Left forelimb (tissue), 1 donor: Measurements from ENCODE around the gene CD69.
"Not testable (repeated sequence)": the region's sequence is repeated elsewhere in the genome, so short reads cannot be mapped to it uniquely, and the experiment has no call there.

Experiments
- DNase-seq: peaks from one replicate; pipeline ENCODE4 v3.0.0-alpha.2; 2018; ENCODE audit warnings: low spot score

Gene CD69

GRCh38 chr12:9719790-9720189 is 40.9 kb downstream of the CD69 start:
- DNase-seq: no peak

DNA sequence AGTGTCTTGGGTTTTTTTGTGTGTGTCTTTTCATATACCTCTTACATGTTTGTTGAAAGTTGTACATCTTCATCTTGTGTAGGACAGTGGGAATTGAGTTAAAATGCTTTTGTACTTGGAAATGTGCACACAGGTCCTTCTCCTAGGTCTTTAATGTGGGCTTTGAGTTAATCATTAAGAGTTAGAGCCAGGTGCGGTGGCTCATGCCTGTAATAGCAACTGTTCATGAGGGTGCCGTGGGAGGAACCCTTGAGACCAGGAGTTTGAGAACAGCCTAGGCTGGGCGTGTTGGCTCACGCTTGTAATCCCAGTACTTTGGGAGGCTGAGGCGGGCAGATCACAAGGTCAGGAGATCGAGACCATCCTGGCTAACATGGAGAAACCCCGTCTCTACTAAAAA is 41.7 kb downstream of the CD69 start:
- DNase-seq: no peak

GRCh38 chr12:9717070-9717925 is 43.4 kb downstream of the CD69 start:
- no peak for DNase-seq

DNA sequence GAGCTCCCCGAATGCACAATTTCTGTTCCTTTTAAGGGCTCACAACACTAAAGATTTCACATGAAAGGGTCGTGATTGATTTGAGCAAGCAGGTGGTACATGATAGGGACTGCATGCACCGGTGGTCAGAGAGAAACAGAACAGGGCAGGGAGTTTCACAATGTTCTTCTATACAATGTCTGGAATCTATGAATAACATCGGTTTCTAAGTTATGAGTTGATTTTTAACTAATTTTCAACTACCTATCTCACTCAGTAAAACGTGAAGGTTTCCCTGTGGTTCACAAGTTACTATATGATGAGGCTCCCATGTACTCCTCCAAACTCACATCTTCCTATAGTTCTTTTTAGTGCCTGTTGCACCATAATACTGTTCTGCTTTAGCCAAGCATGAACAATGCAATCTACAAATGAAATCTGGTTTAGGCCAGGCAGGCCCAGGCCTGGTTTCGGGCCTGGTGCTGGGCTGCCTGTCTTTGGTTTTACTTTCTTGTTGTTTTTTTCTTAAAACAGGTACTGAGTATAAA is 47.6 kb downstream of the CD69 start:
- not testable (repeated sequence) for DNase-seq

- no peak for DNase-seq
Observed at GRCh38 chr12:9711664-9712063, 49.0 kb downstream of the CD69 start.

GRCh38 chr12:9710584-9711375 is 49.9 kb downstream of the CD69 start:
- no peak for DNase-seq

DNA sequence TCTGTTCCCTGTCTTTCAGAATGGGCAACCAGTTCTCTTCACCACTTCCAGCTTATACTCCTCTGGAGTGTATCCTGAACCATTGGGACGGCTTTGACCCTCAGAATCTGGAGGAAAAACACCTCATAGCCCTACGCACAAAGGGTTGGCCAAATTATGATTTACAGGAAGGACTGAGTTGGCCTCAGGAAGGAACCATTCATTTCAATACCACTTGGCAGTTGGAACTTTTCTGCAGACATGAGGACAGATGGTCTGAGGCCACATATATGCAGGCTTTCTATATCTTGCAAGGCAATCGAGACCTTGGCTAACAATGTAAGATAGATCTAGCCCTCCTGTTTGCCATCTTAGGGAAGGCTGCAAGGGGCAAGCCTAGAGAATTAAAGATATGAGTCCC is 51.8 kb downstream of the CD69 start:
- no peak for DNase-seq

DNA sequence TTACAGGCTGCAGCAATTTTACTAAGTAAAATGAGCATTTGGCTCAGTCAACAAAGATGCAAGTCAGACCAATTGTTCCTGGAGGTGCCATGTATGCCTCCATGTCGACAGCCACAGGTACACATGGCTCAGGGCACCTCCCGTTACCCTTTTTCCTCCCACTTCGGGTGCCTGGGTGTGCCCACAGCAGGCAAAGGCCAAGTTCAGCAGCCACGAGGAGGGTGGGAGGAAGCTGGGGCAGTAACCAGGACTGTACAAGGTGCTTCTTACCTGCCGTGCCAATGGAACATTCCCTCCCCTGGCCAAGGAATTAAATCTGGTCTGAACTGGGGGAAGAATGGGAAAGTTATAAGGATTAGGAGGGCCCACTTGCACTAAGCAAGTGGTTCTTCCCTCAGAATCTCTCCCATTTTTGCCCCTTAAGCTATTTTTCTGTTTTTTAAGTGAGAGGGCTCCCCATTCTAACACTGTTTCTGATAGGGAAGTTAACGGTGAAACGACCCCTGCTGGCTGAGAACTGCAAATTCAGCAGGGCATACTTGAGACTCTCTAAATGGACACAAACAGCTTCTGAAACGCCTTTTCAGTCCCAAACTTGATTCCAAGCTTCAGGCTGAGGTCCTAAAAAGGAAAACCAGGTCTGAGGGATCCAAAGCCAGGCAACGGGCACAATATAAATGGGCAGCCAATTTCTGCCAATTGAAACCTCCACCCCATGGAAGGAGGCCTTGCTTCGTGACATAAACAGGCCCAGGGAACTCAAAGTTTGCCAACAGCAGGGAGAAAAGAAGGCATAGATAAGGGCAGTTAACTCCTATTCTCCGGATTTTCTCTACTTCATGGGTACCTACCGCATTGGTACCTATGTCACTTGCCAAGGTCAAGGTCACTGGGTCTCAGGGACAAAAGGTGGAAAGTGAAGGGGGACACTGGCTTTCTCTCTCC is 52.6 kb downstream of the CD69 start:
- no peak for DNase-seq

GRCh38 chr12:9707356-9707755 is 53.3 kb downstream of the CD69 start:
- DNase-seq: no peak

DNA sequence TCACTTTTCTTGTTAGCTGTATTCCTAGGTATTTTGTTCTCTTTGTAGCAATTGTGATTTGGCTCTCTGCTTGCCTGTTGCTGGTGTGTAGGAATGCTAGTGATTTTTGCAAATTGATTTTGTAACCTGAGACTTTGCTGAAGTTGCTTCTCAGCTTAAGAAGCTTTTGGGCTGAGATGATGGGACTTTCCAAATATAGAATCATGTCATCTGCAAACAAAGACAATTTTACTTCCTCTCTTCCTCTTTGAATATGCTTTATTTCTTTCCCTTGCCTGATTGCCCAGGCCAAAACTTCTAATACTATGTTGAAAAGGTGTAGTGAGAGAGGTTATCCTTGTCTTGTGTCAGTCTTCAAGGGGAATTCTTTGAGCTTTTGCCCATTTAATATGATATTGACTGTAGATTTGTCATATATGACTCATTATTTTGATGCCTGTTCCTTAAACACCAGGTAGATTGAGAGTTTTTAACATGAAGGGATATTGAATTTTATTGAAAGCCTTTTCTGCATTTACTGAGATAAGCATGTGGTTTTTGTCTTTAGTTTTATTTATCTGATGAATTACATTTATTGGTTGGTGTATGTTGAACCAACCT is 54.5 kb downstream of the CD69 start:
- no peak for DNase-seq

GRCh38 chr12:9704561-9704960 is 56.1 kb downstream of the CD69 start:
- DNase-seq: not testable (repeated sequence)
